ENCODE measurements around the gene MYO3A.
"Not testable (repeated sequence)": the region's sequence is repeated elsewhere in the genome, so short reads cannot be mapped to it uniquely, and the experiment has no call there.

MYO3A gene

GRCh38 chr10:25982107-25982506 is 48.1 kb downstream of the MYO3A start:
- CTCF ChIA-PET, result no interaction called here
- no peak for DNase-seq (ENCODE audit: extremely low spot score)
- TF ChIP-seq ELF4 (IDR thresholded peaks at IDR 0.05) (no peak), SP1 (IDR thresholded peaks at IDR 0.05) (no peak), NFRKB (IDR thresholded peaks at IDR 0.05) (no peak), FOXK2 (IDR thresholded peaks at IDR 0.05) (no peak), ARNT (IDR thresholded peaks at IDR 0.05) (no peak), ZNF384 (IDR thresholded peaks at IDR 0.05) (no peak), L3MBTL2 (conservative IDR thresholded peaks at IDR 0.05) (no peak), HDGF (IDR thresholded peaks at IDR 0.05; ENCODE audit: borderline replicate concordance) (no peak), TARDBP (IDR thresholded peaks at IDR 0.05) (no peak), SUZ12 (IDR thresholded peaks at IDR 0.05) (no peak)
- POLR2A ChIA-PET, result no interaction called here

- no peak for DNase-seq (ENCODE audit: extremely low spot score)
- POLR2A ChIA-PET, result no interaction called here
- no peak for TF ChIP-seq NFRKB (IDR thresholded peaks at IDR 0.05)
- no peak for TF ChIP-seq SUZ12 (IDR thresholded peaks at IDR 0.05)
- TF ChIP-seq HDGF (IDR thresholded peaks at IDR 0.05; ENCODE audit: borderline replicate concordance), result no peak
- no peak for TF ChIP-seq FOXK2 (IDR thresholded peaks at IDR 0.05)
- TF ChIP-seq LEF1 (IDR thresholded peaks at IDR 0.05; ENCODE audit: borderline replicate concordance), result no peak
- TF ChIP-seq L3MBTL2 (conservative IDR thresholded peaks at IDR 0.05), result no peak
- no peak for TF ChIP-seq FOXA1 (IDR thresholded peaks at IDR 0.05)
- TF ChIP-seq ZNF384 (IDR thresholded peaks at IDR 0.05), result no peak
- no peak for TF ChIP-seq PKNOX1 (IDR thresholded peaks at IDR 0.05)
- no peak for TF ChIP-seq CTBP1 (IDR thresholded peaks at IDR 0.05; ENCODE audit: borderline replicate concordance)
- TF ChIP-seq TARDBP (IDR thresholded peaks at IDR 0.05), result no peak
- TF ChIP-seq BHLHE40 (IDR thresholded peaks at IDR 0.05; ENCODE audit: borderline replicate concordance), result no peak
- no peak for TF ChIP-seq ELF4 (IDR thresholded peaks at IDR 0.05)
- TF ChIP-seq ARNT (IDR thresholded peaks at IDR 0.05), result no peak
- CTCF ChIA-PET, result no interaction called here
Measured at GRCh38 chr10:25988583-25988982, 54.6 kb downstream of the MYO3A start.

GRCh38 chr10:25989951-25990350 is 55.9 kb downstream of the MYO3A start:
- CTCF ChIA-PET, result no interaction called here
- TF ChIP-seq SP1 (IDR thresholded peaks at IDR 0.05) (no peak), ELF4 (IDR thresholded peaks at IDR 0.05) (no peak), ARNT (IDR thresholded peaks at IDR 0.05) (no peak), LEF1 (IDR thresholded peaks at IDR 0.05; ENCODE audit: borderline replicate concordance) (no peak), FOXA1 (IDR thresholded peaks at IDR 0.05) (no peak), FOXK2 (IDR thresholded peaks at IDR 0.05) (no peak), FOXM1 (IDR thresholded peaks at IDR 0.05; ENCODE audit: borderline replicate concordance) (no peak), HDGF (IDR thresholded peaks at IDR 0.05; ENCODE audit: borderline replicate concordance) (no peak), CTBP1 (IDR thresholded peaks at IDR 0.05; ENCODE audit: borderline replicate concordance) (no peak)
- POLR2A ChIA-PET, result no interaction called here
- no peak for DNase-seq (ENCODE audit: extremely low spot score)

GRCh38 chr10:25999295-25999981 is 65.4 kb downstream of the MYO3A start:
- TF ChIP-seq ZNF384 (IDR thresholded peaks at IDR 0.05) (no peak), SP1 (IDR thresholded peaks at IDR 0.05) (no peak), CTBP1 (IDR thresholded peaks at IDR 0.05; ENCODE audit: borderline replicate concordance) (no peak), HDGF (IDR thresholded peaks at IDR 0.05; ENCODE audit: borderline replicate concordance) (no peak), FOXA1 (IDR thresholded peaks at IDR 0.05) (no peak), L3MBTL2 (conservative IDR thresholded peaks at IDR 0.05) (no peak), LEF1 (IDR thresholded peaks at IDR 0.05; ENCODE audit: borderline replicate concordance) (no peak), TARDBP (IDR thresholded peaks at IDR 0.05) (no peak), NFRKB (IDR thresholded peaks at IDR 0.05) (no peak), FOXM1 (IDR thresholded peaks at IDR 0.05; ENCODE audit: borderline replicate concordance) (no peak), BHLHE40 (IDR thresholded peaks at IDR 0.05; ENCODE audit: borderline replicate concordance) (no peak), ELF4 (IDR thresholded peaks at IDR 0.05) (no peak), FOXK2 (IDR thresholded peaks at IDR 0.05) (no peak), SUZ12 (IDR thresholded peaks at IDR 0.05) (no peak), PKNOX1 (IDR thresholded peaks at IDR 0.05) (no peak), ARNT (IDR thresholded peaks at IDR 0.05) (no peak)
- ChIA-PET POLR2A (no interaction called here), CTCF (no interaction called here)
- DNase-seq (ENCODE audit: extremely low spot score), result no peak

- DNase-seq (ENCODE audit: extremely low spot score), result no peak
- ChIA-PET POLR2A (no interaction called here), CTCF (no interaction called here)
- TF ChIP-seq SP1 (IDR thresholded peaks at IDR 0.05) (no peak), L3MBTL2 (conservative IDR thresholded peaks at IDR 0.05) (no peak), FOXA1 (IDR thresholded peaks at IDR 0.05) (no peak), CTBP1 (IDR thresholded peaks at IDR 0.05; ENCODE audit: borderline replicate concordance) (no peak), NFRKB (IDR thresholded peaks at IDR 0.05) (no peak), FOXK2 (IDR thresholded peaks at IDR 0.05) (no peak)
Measured at GRCh38 chr10:26000971-26001370, 66.9 kb downstream of the MYO3A start.

- POLR2A ChIA-PET; DNase-seq (ENCODE audit: extremely low spot score): not testable (repeated sequence)
- CTCF ChIA-PET, result interaction anchor here (0.6 kb wide), 1 partner anchor 190 kb away, joined by 3 read pairs; no protein-coding TSS in a partner anchor
Measured at GRCh38 chr10:26002466-26002865, 68.4 kb downstream of the MYO3A start.

- TF ChIP-seq CTBP1 (IDR thresholded peaks at IDR 0.05; ENCODE audit: borderline replicate concordance) (no peak), ELF4 (IDR thresholded peaks at IDR 0.05) (no peak)
- DNase-seq (ENCODE audit: extremely low spot score), result no peak
- ChIA-PET POLR2A (no interaction called here), CTCF (no interaction called here)
Measured at GRCh38 chr10:26015092-26015491, 81.1 kb downstream of the MYO3A start.
